ENCODE measurements around the gene PLA2G4A. TPM values are rescaled to one million over a fixed set of nuclear protein-coding genes. Genes with fewer than 3 reads are reported as not detected.

The PLA2G4A gene
- total RNA-seq, 4 donors from 2014 or later: 8.7 to 32.7 (median 19.5) TPM

DNA sequence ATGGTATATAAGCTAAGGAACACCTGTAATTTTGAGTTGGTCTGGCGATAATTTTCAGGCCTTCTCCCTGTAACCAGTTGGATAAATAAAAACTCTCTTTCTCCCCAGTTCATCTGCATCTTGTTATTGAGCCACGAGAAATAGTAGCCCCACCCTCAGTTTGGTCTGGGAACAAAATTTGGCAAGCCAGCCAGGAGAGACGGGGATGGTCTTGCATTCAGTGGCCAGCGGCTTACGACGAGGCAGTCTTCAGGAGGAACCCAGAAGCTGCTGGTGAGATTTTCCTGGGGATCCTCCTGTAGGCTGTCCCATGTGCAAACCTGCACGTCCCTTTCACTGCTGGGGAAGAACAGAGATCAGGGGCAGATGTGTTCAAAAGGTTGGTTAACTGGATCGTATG is 174.6 kb downstream of the PLA2G4A start:
- no peak overlapping the region for H3K27ac ChIP-seq
- no peaks in the 10 kb centered on the region for H3K9me3 ChIP-seq
- no peak for TF ChIP-seq POLR2A (IDR thresholded peaks at IDR 0.05)
- TF ChIP-seq, protein P1, sequence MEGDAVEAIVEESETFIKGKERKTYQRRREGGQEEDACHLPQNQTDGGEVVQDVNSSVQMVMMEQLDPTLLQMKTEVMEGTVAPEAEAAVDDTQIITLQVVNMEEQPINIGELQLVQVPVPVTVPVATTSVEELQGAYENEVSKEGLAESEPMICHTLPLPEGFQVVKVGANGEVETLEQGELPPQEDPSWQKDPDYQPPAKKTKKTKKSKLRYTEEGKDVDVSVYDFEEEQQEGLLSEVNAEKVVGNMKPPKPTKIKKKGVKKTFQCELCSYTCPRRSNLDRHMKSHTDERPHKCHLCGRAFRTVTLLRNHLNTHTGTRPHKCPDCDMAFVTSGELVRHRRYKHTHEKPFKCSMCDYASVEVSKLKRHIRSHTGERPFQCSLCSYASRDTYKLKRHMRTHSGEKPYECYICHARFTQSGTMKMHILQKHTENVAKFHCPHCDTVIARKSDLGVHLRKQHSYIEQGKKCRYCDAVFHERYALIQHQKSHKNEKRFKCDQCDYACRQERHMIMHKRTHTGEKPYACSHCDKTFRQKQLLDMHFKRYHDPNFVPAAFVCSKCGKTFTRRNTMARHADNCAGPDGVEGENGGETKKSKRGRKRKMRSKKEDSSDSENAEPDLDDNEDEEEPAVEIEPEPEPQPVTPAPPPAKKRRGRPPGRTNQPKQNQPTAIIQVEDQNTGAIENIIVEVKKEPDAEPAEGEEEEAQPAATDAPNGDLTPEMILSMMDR (IDR thresholded peaks at IDR 0.05): no peak
- intact Hi-C loops (cut with DNase I; ENCODE audit: low total_unique reads): no loop called here
- H3K27me3 ChIP-seq: no peaks in the 10 kb centered on the region
- H3K4me1 ChIP-seq: no peaks in the 10 kb centered on the region
- H3K36me3 ChIP-seq: no peaks in the 10 kb centered on the region
- no peak overlapping the region for H3K4me3 ChIP-seq
- DNase-seq: no peak

DNA sequence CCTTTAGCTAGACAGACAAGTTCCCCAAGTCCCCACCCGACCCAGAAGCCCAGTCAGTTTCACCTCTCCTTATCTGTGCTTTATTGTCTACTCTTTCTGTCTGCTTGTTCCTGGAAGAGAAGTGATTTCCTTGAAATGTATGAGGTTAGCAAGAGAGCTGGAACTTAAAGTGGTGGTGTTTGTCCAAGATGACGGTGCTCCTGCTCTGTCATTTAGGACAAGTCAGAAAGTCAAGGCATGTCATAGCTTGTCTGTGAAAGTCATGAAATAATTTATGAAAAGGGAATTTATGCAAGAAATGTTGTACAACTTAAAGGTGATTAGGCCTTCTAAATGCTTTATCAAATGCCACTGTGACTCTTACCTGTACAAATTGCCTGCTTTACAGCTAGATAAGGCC is 178.1 kb downstream of the PLA2G4A start:
- H3K27ac ChIP-seq: no peak overlapping the region
- H3K27me3 ChIP-seq: no peaks in the 10 kb centered on the region
- DNase-seq: no peak
- no peak for TF ChIP-seq POLR2A (IDR thresholded peaks at IDR 0.05)
- TF ChIP-seq, protein P1 (IDR thresholded peaks at IDR 0.05): no peak
- H3K36me3 ChIP-seq: no peaks in the 10 kb centered on the region
- no peaks in the 10 kb centered on the region for H3K9me3 ChIP-seq
- H3K4me3 ChIP-seq: no peak overlapping the region
- intact Hi-C loops (cut with DNase I; ENCODE audit: low total_unique reads): no loop called here
- no peaks in the 10 kb centered on the region for H3K4me1 ChIP-seq

DNA sequence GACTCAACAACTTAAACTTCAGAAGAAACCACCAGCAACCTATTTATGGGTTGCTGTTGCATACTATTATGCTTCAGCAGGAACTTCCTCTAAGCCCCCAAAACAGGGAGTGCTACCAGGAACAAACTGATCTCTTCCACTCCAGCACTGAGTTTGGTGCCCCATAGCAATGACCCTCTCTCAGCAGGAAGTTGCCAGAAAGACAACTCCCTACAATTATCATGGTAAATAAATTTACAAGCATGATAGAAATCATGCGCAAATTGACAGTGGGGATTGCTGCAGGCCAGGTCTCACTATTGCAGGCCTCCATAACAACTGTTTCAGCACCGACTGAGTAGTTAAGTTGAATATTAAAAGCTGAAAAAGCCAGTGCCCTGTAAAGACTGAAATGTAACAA is 180.6 kb downstream of the PLA2G4A start:
- no peaks in the 10 kb centered on the region for H3K36me3 ChIP-seq
- intact Hi-C loops (cut with DNase I; ENCODE audit: low total_unique reads): no loop called here
- TF ChIP-seq, protein P1 (IDR thresholded peaks at IDR 0.05): no peak
- no peak for TF ChIP-seq POLR2A (IDR thresholded peaks at IDR 0.05)
- H3K4me3 ChIP-seq: no peak overlapping the region
- no peaks in the 10 kb centered on the region for H3K9me3 ChIP-seq
- H3K27ac ChIP-seq: no peak overlapping the region
- H3K4me1 ChIP-seq: no peaks in the 10 kb centered on the region
- DNase-seq: no peak
- H3K27me3 ChIP-seq: no peaks in the 10 kb centered on the region

DNA sequence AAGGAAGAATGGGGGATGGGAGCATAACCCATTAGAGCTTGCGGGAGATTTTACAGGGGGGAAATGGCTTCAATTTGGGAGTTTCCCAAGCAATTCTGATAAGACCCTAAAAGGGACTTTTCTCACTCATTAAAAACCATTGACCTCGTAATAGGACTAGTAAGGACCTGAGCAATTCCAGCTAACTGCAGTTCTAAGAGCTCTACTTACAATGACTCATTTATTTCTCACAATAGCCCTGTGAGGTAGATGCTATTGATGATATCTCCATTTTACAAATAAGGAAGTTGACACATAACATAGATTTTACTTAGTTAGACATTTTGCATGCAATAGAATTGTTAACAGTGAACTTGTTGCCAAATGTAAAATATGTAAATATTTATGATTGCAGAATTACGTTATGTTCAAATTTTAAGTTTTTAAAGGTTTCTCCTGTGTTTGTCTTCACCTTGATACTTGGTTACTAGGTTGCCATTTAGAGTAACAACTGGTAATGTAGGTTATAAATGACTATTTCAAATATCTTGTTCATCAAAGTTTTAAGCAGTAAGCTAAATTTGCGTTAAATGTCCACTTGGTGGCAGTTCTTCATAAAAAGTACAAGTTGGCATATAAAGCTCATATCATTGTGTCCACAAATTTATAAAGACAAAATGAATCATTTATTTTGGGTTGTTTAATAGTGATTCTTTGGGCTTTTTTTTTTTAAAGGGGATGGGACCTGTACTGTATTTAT is 182.0 kb downstream of the PLA2G4A start:
- no peaks in the 10 kb centered on the region for H3K36me3 ChIP-seq
- H3K4me1 ChIP-seq: no peaks in the 10 kb centered on the region
- H3K9me3 ChIP-seq: no peaks in the 10 kb centered on the region
- intact Hi-C loops (cut with DNase I; ENCODE audit: low total_unique reads): no loop called here
- TF ChIP-seq, protein P1 (IDR thresholded peaks at IDR 0.05): no peak
- no peak for TF ChIP-seq POLR2A (IDR thresholded peaks at IDR 0.05)
- no peaks in the 10 kb centered on the region for H3K27me3 ChIP-seq
- no peak for DNase-seq
- H3K27ac ChIP-seq: no peak overlapping the region
- no peak overlapping the region for H3K4me3 ChIP-seq

DNA sequence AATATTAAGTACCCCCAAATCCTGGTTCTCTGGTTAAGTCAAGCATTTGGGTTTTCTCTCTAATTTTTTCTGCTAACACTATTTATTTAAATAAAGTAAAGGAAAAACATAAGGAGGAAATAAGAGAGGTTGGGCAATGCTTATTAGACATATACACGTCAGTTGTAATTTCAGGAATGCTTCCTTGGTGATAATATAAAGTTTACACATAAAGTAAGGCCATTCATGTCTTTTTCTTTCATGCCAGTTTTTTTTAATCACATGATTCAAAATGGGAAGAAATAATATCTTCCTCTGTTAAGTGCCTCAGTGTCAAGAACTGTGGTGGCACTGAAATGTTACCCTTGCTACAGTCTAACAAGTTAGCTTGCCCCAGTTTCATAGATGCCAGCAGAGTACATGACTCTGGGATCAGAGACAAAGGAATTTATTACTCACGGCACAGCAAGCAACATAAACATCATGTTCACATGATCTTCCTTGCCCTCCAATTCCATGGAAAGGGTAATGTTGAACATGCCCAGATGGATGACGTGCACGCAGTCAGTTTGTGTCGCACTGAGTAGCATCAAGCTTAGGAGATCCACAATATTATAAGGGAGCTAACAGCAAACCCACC is 184.9 kb downstream of the PLA2G4A start:
- Histone ChIP-seq H3K4me3 (no peak overlapping the region), H3K36me3 (no peaks in the 10 kb centered on the region), H3K4me1 (no peaks in the 10 kb centered on the region), H3K27ac (no peak overlapping the region), H3K27me3 (no peaks in the 10 kb centered on the region), H3K9me3 (no peaks in the 10 kb centered on the region)
- intact Hi-C loops (cut with DNase I; ENCODE audit: low total_unique reads): no loop called here
- no peak for DNase-seq
- TF ChIP-seq, protein P1 (IDR thresholded peaks at IDR 0.05): no peak
- TF ChIP-seq POLR2A (IDR thresholded peaks at IDR 0.05): no peak
